ENCODE data around the gene EDC4.
"Not testable (repeated sequence)": the region's sequence is repeated elsewhere in the genome, so short reads cannot be mapped to it uniquely, and the experiment has no call there.

EDC4 gene, protein sequence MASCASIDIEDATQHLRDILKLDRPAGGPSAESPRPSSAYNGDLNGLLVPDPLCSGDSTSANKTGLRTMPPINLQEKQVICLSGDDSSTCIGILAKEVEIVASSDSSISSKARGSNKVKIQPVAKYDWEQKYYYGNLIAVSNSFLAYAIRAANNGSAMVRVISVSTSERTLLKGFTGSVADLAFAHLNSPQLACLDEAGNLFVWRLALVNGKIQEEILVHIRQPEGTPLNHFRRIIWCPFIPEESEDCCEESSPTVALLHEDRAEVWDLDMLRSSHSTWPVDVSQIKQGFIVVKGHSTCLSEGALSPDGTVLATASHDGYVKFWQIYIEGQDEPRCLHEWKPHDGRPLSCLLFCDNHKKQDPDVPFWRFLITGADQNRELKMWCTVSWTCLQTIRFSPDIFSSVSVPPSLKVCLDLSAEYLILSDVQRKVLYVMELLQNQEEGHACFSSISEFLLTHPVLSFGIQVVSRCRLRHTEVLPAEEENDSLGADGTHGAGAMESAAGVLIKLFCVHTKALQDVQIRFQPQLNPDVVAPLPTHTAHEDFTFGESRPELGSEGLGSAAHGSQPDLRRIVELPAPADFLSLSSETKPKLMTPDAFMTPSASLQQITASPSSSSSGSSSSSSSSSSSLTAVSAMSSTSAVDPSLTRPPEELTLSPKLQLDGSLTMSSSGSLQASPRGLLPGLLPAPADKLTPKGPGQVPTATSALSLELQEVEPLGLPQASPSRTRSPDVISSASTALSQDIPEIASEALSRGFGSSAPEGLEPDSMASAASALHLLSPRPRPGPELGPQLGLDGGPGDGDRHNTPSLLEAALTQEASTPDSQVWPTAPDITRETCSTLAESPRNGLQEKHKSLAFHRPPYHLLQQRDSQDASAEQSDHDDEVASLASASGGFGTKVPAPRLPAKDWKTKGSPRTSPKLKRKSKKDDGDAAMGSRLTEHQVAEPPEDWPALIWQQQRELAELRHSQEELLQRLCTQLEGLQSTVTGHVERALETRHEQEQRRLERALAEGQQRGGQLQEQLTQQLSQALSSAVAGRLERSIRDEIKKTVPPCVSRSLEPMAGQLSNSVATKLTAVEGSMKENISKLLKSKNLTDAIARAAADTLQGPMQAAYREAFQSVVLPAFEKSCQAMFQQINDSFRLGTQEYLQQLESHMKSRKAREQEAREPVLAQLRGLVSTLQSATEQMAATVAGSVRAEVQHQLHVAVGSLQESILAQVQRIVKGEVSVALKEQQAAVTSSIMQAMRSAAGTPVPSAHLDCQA (N-terminal part only)

DNA sequence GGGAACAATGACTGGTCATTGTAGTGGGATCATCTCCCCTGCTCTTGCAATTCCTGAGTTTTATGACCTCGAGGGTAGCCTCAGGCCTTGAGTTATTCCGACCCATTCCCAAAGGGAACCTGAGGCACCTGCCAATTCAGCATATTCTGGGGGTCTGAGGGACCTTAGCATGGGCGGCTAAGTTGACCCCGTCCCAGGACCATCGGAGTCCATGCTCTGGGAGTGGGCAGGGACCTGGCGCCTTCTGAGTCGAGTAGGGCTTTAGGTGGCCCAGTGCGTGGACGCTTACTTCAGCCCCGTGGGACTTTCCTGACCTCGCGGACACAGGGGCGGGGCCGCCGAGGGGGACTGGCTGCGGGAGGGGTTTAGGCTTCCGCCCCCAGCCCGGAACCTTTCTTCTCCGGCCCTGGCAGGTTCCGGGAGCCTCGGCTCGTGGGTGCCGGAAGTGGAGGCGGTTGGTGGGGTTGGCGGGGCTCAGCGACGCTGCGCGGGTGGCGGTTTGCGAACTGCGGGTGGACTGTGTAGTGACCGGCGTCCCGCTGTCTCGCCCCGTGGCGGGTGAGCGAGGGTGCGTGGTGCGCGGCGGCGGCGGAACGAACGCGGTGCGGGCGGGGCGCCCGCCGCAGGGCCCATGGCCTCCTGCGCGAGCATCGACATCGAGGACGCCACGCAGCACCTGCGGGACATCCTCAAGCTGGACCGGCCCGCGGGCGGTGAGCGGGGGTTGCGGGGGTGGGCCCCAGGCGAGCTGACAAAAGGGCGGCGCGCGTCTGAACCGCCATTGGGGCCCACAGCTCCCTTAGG, at the start of gene EDC4:
Gene EDC4 (plus strand): TSS at position 422 of the 804 bp plus-strand sequence. CDS start 210 bp downstream, at position 632.
- DNase-seq = peak; percentile 68

DNA sequence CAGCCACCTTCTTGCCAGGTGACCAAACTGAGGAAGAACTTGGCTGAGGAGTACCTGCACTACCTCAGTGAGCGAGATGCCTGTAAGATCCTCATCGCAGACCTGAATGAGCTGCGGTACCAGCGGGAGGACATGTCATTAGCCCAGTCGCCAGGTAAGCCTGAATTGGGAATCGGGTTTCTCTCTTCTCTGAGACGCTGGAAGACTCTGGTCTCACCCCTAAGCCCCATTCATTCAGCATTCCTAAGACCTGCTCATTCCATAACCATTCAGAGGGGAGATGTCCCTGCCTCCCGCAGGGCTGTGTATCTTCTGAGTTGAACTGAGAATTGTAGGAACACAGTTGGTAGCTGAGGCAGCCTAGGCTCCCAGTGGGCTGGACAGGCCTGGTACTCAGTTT, 47.7 kb upstream of the EDC4 start:
- no peak for DNase-seq

DNA sequence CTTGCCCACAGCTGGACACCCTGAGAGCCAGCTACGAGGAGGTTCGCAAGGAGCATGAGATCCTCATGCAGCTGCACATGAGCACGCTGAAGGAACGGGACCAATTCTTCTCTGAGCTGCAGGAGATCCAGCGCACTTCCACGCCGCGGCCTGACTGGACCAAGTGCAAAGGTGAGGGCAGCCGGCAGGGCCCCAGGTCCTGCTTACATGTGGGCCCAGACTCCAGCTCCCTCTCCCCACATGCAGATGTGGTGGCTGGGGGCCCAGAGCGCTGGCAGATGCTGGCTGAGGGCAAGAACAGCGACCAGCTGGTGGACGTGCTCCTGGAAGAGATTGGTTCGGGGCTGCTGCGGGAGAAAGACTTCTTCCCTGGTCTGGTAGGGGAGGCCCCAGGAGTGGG, 46.9 kb upstream of the EDC4 start:
- DNase-seq = no peak

DNA sequence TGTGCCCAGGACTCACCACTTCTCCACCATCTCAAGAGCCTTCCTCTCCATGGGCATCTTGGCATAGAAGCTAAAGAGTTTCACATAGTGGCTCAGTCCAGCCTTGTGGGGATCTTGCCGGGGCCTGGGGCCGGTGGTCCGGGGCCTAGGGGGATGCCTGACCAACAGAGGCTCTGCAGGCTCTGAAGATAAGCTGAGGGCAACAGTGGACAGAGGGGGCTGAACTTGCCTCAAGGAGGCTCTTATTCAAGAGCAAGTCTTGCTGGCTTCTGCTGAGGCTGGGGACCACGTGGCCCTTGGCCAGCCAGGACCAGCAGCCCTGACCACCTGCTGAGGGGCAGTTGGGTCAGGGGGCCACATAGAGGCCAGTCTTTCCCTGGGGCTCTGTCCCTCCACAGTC, 44.2 kb upstream of the EDC4 start:
- DNase-seq = no peak

DNA sequence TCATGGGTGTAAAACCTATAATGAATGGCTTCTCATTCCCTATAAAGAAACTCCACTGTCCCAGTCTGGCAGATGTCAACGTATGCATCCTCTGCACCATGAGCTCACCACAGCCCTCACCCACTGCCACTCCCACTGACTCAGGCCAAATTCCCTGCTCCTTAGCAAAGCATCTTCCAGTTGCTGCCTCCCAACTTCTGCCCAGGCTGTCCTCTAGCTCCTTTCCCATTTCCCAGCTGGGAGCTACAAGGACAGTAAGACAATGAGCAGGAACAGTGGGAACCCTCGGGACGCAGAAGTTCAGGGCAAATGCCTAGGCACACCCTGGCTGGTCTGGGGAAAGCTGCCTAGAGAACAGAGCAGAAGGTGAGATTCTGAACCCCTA, 39.8 kb upstream of the EDC4 start:
- no peak for DNase-seq

DNA sequence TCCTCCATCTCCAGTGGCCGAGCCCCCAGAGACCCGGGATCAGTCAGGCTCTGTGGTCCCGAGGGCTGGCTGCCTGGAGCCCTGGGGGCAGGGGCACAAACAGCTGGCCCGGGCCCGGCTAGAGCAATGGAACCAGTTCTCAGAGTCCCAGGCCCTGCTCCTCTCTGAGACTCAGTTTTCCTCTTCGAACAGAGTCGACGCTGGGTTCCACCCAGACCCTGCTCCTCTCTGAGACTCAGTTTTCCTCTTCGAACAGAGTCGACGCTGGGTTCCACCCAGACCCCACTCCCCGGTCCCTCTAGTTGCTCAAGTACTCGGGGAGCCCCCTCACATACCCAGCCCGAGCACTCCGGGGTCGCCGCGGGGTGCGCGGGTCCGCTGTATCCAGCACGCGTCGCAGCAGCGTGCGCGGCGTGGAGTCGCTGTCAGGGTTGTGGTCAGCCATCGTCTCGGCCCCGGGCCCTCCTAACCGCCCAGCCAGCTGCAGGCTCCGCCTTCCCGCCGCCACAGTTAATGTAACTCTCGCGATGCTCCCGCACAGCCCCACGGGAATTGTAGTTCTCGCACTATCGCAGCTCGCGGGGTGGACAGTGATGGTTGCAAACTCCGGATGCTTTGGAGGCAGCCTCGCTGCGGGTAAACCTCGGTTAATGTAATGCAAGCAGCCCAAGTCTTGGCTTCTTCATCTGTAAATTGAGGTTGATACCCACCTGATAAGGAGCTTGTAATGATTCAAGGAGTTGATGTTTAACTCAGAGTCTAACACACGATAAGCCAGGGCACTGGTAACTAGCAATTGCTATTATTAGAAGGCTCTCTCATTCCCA, 39.2 kb upstream of the EDC4 start:
- DNase-seq = peak; percentile 84

DNA sequence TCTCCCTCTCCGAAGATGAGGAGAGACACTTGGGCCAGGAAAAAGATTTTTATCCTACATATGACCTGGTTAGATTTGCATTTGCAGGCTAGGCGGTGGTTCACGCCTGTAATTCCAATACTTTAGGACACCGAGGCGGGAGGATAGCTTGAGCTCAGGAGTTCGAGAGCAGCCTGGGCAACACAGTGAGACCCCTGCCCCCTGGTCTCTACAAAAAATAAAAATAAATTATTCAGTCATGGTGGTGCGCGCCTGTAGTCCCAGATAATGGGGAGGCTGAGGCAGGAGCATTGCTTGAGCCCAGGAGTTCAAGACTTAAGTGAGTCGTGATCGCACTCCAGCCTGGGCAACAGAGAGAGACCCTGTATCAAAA, 38.6 kb upstream of the EDC4 start:
- no peak for DNase-seq

DNA sequence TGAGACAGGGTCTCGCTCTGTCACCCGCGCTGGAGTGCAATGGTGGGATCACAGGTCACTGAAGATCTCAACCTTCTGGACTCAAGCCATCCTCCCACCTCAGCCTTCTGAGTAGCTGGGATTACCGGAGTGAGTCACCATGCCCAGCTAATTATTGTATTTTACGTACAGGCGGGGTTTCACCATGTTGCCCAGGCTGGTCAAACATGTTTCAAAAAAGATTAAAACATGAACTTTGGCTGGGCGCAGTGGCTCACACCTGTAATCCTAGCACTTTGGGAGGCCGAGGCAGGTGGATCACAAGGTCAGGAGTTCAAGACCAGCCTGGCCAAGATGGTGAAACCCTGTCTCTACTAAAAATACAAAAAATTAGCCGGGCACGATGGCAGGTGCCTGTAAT, 35.7 kb upstream of the EDC4 start:
- not testable (repeated sequence) for DNase-seq

DNA sequence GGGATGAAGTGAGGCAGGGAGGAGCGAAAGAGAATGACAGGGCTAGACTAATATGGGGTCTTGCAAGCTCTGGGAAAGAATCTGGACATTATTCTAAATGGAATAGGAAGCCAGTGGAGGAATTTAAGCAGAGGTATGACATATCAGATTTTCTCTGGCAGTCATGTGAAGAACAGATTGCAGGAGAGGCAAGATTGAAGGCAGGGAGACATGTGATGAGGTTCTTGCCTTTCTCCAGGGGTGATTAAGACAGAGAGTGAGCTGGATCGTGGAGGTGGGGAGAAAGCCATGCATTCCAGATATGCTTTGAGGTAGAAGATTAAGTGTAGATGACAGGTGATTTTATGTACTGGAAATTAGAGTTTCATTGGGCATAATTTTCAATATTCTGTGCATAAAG, 35.0 kb upstream of the EDC4 start:
- DNase-seq = no peak

DNA sequence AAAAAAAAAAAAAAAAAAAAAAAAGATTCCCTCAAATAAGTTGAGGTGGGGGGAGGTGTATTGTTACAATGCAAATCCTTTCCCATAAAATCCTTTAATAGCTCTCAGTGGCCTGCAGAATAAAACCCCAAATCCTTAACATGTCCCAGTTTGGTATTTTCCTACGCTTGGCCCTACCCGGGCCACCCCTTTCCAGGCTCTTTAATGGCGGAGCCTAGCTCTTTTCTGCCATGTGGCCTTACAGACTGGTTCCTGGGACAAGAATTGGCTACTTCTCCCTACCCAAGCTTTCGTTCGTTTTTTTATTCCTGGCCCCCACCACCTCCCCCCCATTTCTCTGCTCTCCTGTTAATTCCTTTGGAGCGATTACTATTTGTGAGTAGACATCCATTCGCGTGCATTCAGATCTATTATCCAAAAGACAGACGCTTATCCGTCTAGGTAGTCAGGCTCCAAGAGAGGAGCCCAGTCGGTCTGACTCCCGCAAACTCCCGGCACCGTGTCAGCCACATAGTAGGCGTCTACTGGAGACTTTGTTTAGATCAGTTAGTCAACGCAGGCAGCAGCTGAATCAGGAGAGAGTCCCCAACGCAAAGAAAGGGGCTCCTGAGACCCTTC, 31.5 kb upstream of the EDC4 start:
- DNase-seq = no peak

DNA sequence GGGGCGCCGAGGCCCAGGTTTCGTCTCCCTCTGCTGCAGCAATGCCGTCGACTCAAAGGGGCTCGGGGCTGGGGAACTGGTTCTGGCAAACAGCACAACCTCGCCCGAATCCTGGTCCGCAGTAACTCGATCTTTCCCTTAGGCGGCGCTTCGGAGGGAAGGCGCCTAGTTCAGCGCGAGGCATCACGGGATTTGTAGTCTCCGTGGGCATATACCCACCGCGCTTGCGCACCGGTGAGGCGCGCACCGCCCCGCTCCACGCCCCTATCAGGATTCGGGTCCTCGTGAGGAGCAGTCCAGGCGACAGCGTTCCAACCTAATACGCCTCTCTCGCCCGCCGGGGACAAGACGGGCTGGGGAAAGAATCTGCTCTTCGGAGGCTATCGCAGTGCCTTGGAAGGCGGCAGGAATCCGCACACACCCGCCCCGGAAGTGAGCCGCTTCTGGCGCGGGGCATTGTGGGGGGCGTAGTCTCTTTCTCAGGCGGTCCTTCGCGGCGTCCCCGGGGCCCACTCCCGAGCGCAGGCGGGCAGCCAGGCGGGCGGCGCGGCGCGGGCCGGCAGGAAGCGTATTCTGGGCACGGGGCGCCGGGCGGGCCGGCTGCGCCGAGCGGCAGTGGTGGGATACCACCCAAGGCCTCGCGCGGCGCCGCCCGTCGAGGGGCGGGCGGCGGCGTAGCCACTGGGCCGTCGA, 30.9 kb upstream of the EDC4 start, which contains the start of gene THAP11:
Gene THAP11 (plus strand): TSS at position 505 of the 693 bp plus-strand sequence. CDS start 235 bp downstream, outside the sequence.
- DNase-seq = peak; percentile 85

DNA sequence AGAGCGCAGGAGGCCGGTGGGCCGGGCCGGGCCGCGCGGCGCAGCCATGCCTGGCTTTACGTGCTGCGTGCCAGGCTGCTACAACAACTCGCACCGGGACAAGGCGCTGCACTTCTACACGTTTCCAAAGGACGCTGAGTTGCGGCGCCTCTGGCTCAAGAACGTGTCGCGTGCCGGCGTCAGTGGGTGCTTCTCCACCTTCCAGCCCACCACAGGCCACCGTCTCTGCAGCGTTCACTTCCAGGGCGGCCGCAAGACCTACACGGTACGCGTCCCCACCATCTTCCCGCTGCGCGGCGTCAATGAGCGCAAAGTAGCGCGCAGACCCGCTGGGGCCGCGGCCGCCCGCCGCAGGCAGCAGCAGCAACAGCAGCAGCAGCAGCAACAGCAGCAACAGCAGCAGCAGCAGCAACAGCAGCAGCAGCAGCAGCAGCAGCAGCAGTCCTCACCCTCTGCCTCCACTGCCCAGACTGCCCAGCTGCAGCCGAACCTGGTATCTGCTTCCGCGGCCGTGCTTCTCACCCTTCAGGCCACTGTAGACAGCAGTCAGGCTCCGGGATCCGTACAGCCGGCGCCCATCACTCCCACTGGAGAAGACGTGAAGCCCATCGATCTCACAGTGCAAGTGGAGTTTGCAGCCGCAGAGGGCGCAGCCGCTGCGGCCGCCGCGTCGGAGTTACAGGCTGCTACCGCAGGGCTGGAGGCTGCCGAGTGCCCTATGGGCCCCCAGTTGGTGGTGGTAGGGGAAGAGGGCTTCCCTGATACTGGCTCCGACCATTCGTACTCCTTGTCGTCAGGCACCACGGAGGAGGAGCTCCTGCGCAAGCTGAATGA, 30.1 kb upstream of the EDC4 start:
- peak; percentile 42 for DNase-seq

DNA sequence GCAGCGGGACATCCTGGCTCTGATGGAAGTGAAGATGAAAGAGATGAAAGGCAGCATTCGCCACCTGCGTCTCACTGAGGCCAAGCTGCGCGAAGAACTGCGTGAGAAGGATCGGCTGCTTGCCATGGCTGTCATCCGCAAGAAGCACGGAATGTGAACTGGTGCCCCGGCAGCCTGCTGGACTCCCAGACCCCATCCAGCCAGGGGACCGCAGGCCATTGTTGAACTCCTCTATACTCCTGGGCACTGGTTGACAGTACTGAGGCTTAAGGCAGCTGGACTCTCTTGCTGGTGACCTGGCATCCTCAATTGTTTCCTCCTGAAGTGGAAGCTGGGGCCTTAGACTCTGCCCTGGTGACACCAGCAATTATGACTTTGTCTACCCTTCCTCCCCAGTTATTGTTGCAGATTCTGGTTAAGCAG, 29.5 kb upstream of the EDC4 start:
- no peak for DNase-seq

DNA sequence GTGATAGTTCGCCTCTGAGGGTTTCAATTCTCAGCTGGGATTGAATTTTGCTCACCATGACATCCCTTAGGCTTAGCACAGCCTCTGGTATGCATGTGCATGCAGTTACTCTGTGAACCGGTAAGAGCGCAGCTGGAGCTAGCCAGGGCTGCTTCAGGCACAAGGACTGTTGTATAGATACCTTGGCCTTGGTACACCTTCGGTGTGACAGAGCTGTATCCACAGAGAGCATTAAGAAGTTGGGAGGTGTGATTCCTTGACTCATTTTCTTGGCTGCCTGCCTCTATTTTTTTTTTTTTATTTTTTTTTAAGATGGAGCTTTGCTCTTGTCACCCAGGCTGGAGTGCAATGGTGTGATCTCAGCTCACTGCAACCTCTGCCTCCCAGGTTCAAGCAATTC, 28.4 kb upstream of the EDC4 start:
- no peak for DNase-seq

DNA sequence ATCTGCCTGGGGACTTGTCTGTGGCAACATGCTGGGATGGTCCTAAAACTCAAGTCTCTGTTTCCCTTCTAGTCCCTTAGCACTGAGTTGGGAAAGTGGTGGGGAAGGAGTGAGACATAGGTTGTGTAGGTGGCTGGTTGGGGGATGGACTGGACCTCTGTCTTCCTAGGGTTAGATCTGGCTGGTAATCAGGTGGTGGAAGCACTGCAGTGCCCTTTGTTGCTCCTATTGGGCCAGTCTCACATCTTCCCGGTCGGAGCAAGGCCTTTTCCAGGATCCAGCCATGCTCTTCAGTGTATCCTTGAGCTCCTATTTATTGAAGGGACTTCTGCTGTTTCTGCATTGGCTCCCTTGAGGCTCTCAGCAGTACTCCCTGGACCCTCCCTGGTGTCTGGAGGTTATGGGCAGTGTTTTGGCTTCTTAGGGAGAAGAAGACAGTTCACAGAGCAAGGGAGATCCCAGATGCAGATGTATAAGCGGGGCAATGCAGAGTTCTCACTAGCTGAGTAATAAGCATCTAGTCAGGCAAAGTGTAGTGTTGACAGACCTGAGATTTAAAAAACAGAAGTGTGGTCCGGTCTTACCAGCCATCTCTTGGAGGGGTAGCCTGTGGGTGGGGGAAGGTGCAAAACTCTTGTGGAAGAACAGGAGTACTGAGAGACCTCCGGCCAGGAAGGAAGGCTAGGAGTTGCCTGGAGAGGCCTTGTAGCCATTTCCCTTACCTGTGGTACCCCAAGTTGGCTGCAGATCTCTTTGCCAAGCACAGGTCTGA, 27.4 kb upstream of the EDC4 start:
- DNase-seq = no peak

DNA sequence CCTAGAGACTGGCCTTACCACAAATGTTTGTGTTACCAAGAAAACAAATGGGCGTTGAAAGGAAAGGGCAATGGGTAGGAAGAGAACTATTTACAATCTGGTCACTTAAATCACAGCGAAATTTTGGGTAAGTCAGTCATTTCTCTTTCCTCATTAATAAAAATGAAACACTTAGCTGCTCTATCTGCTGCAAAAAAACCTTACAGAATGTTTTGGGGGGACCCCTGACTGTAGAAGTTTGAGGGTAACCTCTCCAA, 26.9 kb upstream of the EDC4 start:
- no peak for DNase-seq

DNA sequence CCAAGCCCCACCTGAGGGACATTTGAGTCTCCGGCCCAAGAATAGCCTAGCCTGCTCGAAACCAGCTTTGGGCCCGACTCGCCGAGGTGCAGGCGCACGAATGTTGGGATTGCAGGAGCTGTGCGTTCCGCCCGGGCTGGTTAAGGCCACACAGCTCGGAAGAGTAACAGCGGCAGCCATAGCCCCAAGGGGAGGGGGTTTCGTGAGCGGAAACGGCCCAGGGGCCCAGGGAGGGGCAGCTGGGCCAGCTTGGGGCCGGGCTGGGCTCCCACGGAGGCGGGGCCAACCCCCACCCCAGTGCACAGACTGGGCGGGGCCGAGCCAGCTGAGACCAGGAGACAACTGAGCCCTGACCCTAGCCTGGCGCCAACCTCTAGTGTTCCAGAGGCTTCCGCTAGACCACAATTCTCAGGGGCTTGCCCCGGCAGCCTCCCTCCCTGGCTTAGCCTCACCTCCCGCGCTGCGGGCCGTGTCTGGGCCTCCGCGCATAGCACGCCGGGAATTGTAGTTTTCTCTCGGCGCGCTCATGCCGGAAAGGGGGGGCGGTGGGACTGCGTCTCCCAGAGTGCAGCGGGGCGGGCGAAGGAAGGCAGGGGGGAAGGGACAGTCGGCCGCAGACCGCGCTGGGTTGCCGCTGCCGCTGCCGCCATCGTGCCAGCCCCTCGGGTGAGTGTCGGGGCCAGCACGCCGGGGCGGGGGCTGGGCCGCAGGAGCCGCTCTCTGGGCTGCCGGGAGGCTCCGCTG, 26.4 kb upstream of the EDC4 start, which contains the start of gene NUTF2:
Gene NUTF2 (plus strand): TSS at position 614 of the 744 bp plus-strand sequence. CDS start 18,198 bp downstream, outside the sequence.
- peak; percentile 90 for DNase-seq
